HepG2 (cell line): Measurements from ENCODE around the gene EGFR. TPM values are rescaled to one million over a fixed set of nuclear protein-coding genes. Genes with fewer than 3 reads are reported as not detected.
A peak's percentile ranks its signal among the peaks of the same experiment; 100 is the strongest.

Experiments used
- ATAC-seq: fragments of 200-7000 bp; cut with Tn5 transposase; 3 replicates; pipeline ENCODE4 v1.9.1; 2020; ENCODE audit warnings: mild to moderate bottlenecking, moderate library complexity
- BruUV-seq: library from RNA; stranded (reverse); fragments of 400-500 nt; replicated peaks from 2 replicates; lab custom pipeline; 2021; lab: Mats Ljungman, UMichigan
- CTCF ChIA-PET: fragments of 300-600 bp; formaldehyde crosslinking; extraction: SDS; loops from one replicate; lab custom pipeline; 2021; ENCODE audit warnings: low total read pairs, inconsistent platforms, low intra/inter-chr PET ratio; lab: Yijun Ruan, JAX
- POLR2A ChIA-PET: fragments of 350-600 bp; sonication (Branson Sonifier 250); formaldehyde crosslinking; loops from one replicate; lab custom pipeline; 2020; ENCODE audit warnings: antibody characterized with exemption, inconsistent platforms; lab: Yijun Ruan, JAX
- DNase-seq: peaks from one replicate; pipeline ENCODE4 v3.0.0-alpha.2; 2015; ENCODE audit warnings: low spot score
- FAIRE-seq: peaks from 3 replicates; lab custom pipeline; 2011; peaks lifted over from hg19 to GRCh38; lab: Jason Lieb, UNC
- H2AFZ ChIP-seq: one replicate; pipeline ENCODE4 v1.6.1; 2011; ENCODE audit warnings: low read length, inconsistent platforms
- H3K27ac ChIP-seq: fragments of 300-600 bp; 3 replicates; pipeline ENCODE4 v1.8.0; 2011; ENCODE audit warnings: mixed run types, mild to moderate bottlenecking, mixed read lengths, low read length, inconsistent platforms; ENCODE audit not compliant: insufficient read depth; ENCODE audit errors: extremely low read length
- H3K27me3 ChIP-seq, 2 experiments: fragments of 200-600 bp in 1 of 2; 2 replicates in 1 of 2; 3 replicates in 1 of 2; pipeline versions ENCODE4 v1.6.0 to v1.8.0; 2011; ENCODE audit warnings: low read length in 2 of 2, mild to moderate bottlenecking in 2 of 2, moderate library complexity in 2 of 2, inconsistent platforms in 1 of 2; ENCODE audit not compliant: insufficient read depth in 2 of 2, control insufficient read depth in 1 of 2
- H3K36me3 ChIP-seq, 2 experiments: fragments of 200-600 bp in 1 of 2; replicated peaks in 1 of 2; 2 replicates in 1 of 2; 3 replicates in 1 of 2; pipeline versions ENCODE4 v1.5.1 to v1.8.0; 2011; ENCODE audit warnings: low read length in 2 of 2, inconsistent platforms in 1 of 2; ENCODE audit not compliant: insufficient read depth in 2 of 2, control insufficient read depth in 1 of 2
- H3K4me1 ChIP-seq: 2 replicates; pipeline ENCODE4 v1.5.1; 2012; ENCODE audit warnings: low read length, inconsistent platforms; ENCODE audit not compliant: insufficient read depth
- H3K4me2 ChIP-seq: 2 replicates; pipeline ENCODE4 v1.6.0; 2011; ENCODE audit warnings: low read depth, low read length, inconsistent platforms
- H3K4me3 ChIP-seq, 3 experiments: fragments of 200-600 bp in 1 of 3; sonication (generic), shearing (Covaris generic) in 1 of 3; replicated peaks in 1 of 3; 2 replicates each; pipeline ENCODE4 v1.5.1; 2011 to 2016; ENCODE audit warnings: low read length in 3 of 3, inconsistent platforms in 2 of 3, low read depth in 2 of 3, mild to moderate bottlenecking in 2 of 3, control low read depth in 1 of 3, mixed read lengths in 1 of 3; ENCODE audit not compliant: insufficient read depth in 1 of 3
- H3K79me2 ChIP-seq: one replicate; pipeline ENCODE4 v1.6.1; 2011; ENCODE audit warnings: low read length, inconsistent platforms; ENCODE audit not compliant: insufficient read depth
- H3K9ac ChIP-seq: 2 replicates; pipeline ENCODE4 v1.6.0; 2011; ENCODE audit warnings: mild to moderate bottlenecking, low read depth, low read length, inconsistent platforms; ENCODE audit not compliant: insufficient read depth
- H3K9me3 ChIP-seq: 2 replicates; pipeline ENCODE4 v1.5.1; 2012; ENCODE audit warnings: mild to moderate bottlenecking, low read length
- H4K20me1 ChIP-seq: 2 replicates; pipeline ENCODE4 v1.6.0; 2011; ENCODE audit warnings: inconsistent platforms, mild to moderate bottlenecking, low read length, moderate library complexity; ENCODE audit not compliant: insufficient read depth
- WGBS: methylation state at CpG from one replicate; pipeline ENCODE4 v1.1.6; 2017; ENCODE audit warnings: low lambda C conversion rate; 5-methylcytosine and 5-hydroxymethylcytosine counted together
- in situ Hi-C: cut with HindIII; loops from 2 replicates; pipeline ENCODE4 v1.10.0; 2017; ENCODE audit warnings: low pct_unique_long_range_greater_than_20kb; ENCODE audit not compliant: extremely low pct_ligation_motif_present
- intact Hi-C: fragments of 100-400 bp; cut with micrococcal nuclease; formaldehyde crosslinking; loops from one replicate; pipeline ENCODE4 v1.10.0; 2022; ENCODE audit not compliant: unreplicated experiment
- polyA plus RNA-seq, 8 experiments: library from polyadenylated mRNA; depleted of rRNA in 3 of 8; stranded (reverse) in 7 of 8; unstranded in 1 of 8; fragments of >200 nt; fragmentation: Illumina TruSeq in 4 of 8; extraction: Trizol in 4 of 8; gene quantifications; 2 replicates each; pipeline versions ENCODE4 v1.2.1 to v1.2.3, GENCODE V29; 2011 to 2016; ENCODE audit warnings: low read depth in 4 of 8, missing spikeins in 1 of 8, mixed read lengths in 1 of 8; ENCODE audit not compliant: insufficient read depth in 1 of 8
- total RNA-seq, 5 experiments: library from RNA; depleted of rRNA; stranded (reverse); fragments of >200 nt; fragmentation: Illumina TruSeq; extraction: Trizol; gene quantifications; 2 replicates each; pipeline ENCODE4 v1.2.3, GENCODE V29; 2016; ENCODE audit warnings: low read depth in 1 of 5
- TF ChIP-seq, protein P1 (sequence below): sonication (generic); formaldehyde crosslinking; IDR thresholded peaks from 2 replicates; pipeline ENCODE4 v1.5.1; 2020; ENCODE audit warnings: mild to moderate bottlenecking, missing genetic modification reagents, moderate library complexity
- TF ChIP-seq, protein P2 (sequence below): sonication (generic); formaldehyde crosslinking; IDR thresholded peaks from 2 replicates; pipeline ENCODE4 v1.4.0; 2020; ENCODE audit warnings: missing genetic modification reagents, borderline replicate concordance

EGFR gene
- total and polyA plus RNA-seq, 2 of the 13 experiments (the other 11 are each of a cell fraction or from before 2014, with no cell fraction given) = 7.0 to 10.0 TPM

DNA sequence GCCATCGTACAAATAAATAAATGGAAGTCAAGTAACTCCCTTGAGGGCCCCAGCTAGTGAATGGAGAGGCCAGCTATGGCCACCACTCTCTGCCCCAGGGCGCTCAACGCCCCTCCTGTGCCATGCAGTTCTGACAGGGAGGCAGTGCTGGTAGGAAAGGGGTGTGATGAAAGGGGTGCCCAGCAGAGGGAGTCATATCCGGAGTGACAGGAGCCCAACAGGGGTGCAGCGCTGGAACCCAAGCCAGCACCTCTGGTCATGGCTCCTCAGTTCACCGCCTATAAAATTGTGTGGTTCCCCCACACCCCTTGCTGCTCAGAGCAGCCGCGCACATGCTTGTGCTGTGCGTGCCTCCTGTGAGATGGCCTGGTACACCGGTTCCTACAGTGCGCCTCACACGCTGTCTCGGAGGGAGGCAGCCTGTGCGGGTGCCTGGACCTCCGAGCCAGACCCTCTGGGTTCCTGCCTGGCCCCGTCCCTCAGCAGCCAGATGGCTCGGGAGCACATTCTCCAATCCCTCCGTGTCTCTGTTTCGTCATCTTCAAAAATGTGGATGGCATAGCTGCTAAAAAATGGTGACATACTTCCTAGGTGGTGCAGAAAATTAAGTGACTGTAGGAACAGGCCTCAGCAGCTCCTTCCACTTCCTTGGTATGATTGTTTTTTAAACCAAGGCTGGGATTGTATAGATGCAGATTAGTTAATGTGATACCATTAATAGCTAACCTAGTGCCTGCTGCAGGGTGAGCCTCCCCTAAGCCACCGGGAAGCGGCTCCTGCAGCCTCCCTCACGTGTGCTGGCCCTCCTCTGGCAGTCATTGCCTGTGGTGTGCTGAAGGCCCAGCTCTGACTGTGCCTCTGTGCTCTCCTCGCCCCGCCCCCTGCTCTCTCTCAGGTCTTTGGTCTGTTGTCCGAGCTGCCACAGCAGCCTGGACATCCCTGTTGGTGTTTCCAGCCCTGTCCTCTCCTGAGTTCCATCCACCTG is 125.8 kb downstream of the EGFR start (continued):
- TF ChIP-seq, protein P1, sequence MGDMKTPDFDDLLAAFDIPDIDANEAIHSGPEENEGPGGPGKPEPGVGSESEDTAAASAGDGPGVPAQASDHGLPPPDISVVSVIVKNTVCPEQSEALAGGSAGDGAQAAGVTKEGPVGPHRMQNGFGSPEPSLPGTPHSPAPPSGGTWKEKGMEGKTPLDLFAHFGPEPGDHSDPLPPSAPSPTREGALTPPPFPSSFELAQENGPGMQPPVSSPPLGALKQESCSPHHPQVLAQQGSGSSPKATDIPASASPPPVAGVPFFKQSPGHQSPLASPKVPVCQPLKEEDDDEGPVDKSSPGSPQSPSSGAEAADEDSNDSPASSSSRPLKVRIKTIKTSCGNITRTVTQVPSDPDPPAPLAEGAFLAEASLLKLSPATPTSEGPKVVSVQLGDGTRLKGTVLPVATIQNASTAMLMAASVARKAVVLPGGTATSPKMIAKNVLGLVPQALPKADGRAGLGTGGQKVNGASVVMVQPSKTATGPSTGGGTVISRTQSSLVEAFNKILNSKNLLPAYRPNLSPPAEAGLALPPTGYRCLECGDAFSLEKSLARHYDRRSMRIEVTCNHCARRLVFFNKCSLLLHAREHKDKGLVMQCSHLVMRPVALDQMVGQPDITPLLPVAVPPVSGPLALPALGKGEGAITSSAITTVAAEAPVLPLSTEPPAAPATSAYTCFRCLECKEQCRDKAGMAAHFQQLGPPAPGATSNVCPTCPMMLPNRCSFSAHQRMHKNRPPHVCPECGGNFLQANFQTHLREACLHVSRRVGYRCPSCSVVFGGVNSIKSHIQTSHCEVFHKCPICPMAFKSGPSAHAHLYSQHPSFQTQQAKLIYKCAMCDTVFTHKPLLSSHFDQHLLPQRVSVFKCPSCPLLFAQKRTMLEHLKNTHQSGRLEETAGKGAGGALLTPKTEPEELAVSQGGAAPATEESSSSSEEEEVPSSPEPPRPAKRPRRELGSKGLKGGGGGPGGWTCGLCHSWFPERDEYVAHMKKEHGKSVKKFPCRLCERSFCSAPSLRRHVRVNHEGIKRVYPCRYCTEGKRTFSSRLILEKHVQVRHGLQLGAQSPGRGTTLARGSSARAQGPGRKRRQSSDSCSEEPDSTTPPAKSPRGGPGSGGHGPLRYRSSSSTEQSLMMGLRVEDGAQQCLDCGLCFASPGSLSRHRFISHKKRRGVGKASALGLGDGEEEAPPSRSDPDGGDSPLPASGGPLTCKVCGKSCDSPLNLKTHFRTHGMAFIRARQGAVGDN (CRISPR knock-in tag) = peak; percentile 36

DNA sequence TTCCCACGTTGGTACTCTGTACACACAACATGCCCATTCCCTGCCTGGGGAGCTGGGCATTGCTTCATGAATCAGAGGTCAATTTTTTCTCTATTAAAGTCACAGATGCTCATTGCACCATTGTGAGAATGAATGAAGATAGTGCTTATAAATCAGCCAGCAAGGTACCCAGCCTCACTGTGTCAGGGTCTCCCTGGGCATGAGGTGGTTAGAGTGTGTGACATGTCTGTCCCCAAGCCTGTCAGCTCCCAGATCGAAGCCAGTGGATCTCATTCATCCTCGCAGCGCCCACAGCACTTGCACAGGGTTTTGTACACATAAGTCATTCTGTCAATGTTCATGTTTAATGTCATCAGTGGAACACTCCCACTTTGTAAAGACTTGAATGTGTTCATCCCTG is 126.8 kb downstream of the EGFR start:
- H3K4me1 ChIP-seq = peaks cover 30% of the 10 kb centered on the region
- H3K4me2 ChIP-seq = no peak overlapping the region
- 82% methylated on average over 4 of the region's 4 CpGs for WGBS
- no peak for FAIRE-seq
- TF ChIP-seq, protein P2, sequence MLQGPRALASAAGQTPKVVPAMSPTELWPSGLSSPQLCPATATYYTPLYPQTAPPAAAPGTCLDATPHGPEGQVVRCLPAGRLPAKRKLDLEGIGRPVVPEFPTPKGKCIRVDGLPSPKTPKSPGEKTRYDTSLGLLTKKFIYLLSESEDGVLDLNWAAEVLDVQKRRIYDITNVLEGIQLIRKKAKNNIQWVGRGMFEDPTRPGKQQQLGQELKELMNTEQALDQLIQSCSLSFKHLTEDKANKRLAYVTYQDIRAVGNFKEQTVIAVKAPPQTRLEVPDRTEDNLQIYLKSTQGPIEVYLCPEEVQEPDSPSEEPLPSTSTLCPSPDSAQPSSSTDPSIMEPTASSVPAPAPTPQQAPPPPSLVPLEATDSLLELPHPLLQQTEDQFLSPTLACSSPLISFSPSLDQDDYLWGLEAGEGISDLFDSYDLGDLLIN (CRISPR knock-in tag) = no peak
- TF ChIP-seq, all 625 proteins: peak for 0
- Histone ChIP-seq H2AFZ (no peak overlapping the region), H3K79me2 (no peaks in the 10 kb centered on the region), H3K4me3 (no peak overlapping the region), H3K36me3 (peaks cover 0 to 5% of the 10 kb centered on the region in 2 experiments; a peak in 1 of 5 replicates), H4K20me1 (no peaks in the 10 kb centered on the region), H3K27me3 (no peaks in the 10 kb centered on the region), H3K9ac (no peak overlapping the region), H3K9me3 (no peaks in the 10 kb centered on the region), H3K27ac (no peak overlapping the region)
- POLR2A ChIA-PET = interaction anchor here (1.3 to 1.5 kb wide), 2 partner anchors 32 to 68 kb away, joined by 3 to 8 read pairs; no protein-coding TSS in a partner anchor
- no peak for ATAC-seq
- in situ Hi-C loops = loop anchor here (10.0 kb wide), 1 partner anchor 109 kb away; no protein-coding TSS in a partner anchor
- no TSS peak for BruUV-seq
- DNase-seq = no peak
- intact Hi-C loops = loop anchor here (2.0 kb wide), 1 partner anchor 109 kb away; no protein-coding TSS in a partner anchor
- CTCF ChIA-PET = no interaction called here
